Epithelial cell of proximal tubule (primary cell): Measurements from ENCODE around the gene ZC3H6. TPM values are rescaled to one million over a fixed set of nuclear protein-coding genes. Genes with fewer than 3 reads are reported as not detected.

Experiments
- DNase-seq: peaks from one replicate; pipeline ENCODE4 v3.0.0-alpha.2; 2011; ENCODE audit warnings: low read depth
- H3K4me3 ChIP-seq: 2 replicates; pipeline ENCODE4 v1.5.1; 2011; ENCODE audit warnings: low read depth, mild to moderate bottlenecking, low read length
- CTCF ChIP-seq: conservative IDR thresholded peaks from 2 replicates; pipeline ENCODE4 v1.5.1; 2012; ENCODE audit warnings: low read depth, mild to moderate bottlenecking, low read length
- total RNA-seq: library from RNA; depleted of rRNA; stranded (reverse); fragments of >200 nt; gene quantifications from 2 replicates; pipeline ENCODE4 v1.2.3, GENCODE V29; 2015

Gene ZC3H6
- total RNA-seq: 0.94 and 6.7 TPM in 2 replicates

- DNase-seq: peak; percentile 74
- H3K4me3 ChIP-seq: peak within 1 kb of the TSS; percentile 98
- TF ChIP-seq CTCF: peak; percentile 16
Observed at GRCh38 chr2:112275311-112275886, at the start of gene ZC3H6. ZC3H6 (plus strand) TSS chr2:112275597; CDS start chr2:112275995, 398 bp downstream.

GRCh38 chr2:112229348-112229747 lies 46.0 kb upstream of the ZC3H6 start:
- TF ChIP-seq CTCF: no peak
- no peak overlapping the region for H3K4me3 ChIP-seq
- DNase-seq: no peak

- no peak overlapping the region for H3K4me3 ChIP-seq
- DNase-seq: no peak
- no peak for TF ChIP-seq CTCF
Observed at GRCh38 chr2:112230371-112230770, 45.0 kb upstream of the ZC3H6 start.

- no peak overlapping the region for H3K4me3 ChIP-seq
- DNase-seq: no peak
- no peak for TF ChIP-seq CTCF
Observed at GRCh38 chr2:112239862-112240261, 35.5 kb upstream of the ZC3H6 start.

GRCh38 chr2:112242384-112242783 lies 33.0 kb upstream of the ZC3H6 start:
- DNase-seq: no peak
- no peak overlapping the region for H3K4me3 ChIP-seq
- no peak for TF ChIP-seq CTCF

- no peak overlapping the region for H3K4me3 ChIP-seq
- DNase-seq: no peak
- TF ChIP-seq CTCF: no peak
Observed at GRCh38 chr2:112243233-112243632, 32.2 kb upstream of the ZC3H6 start.

- H3K4me3 ChIP-seq: no peak overlapping the region
- no peak for DNase-seq
Observed at GRCh38 chr2:112244854-112245253, 30.5 kb upstream of the ZC3H6 start.

More at GRCh38 chr2:112244854-112245253, 30.5 kb upstream of the ZC3H6 start:
- no peak for TF ChIP-seq CTCF
